ENCODE measurements around the gene SNX25.
A peak's percentile ranks its signal among the peaks of the same experiment; 100 is the strongest.
"Not testable (repeated sequence)": the region's sequence is repeated elsewhere in the genome, so short reads cannot be mapped to it uniquely, and the experiment has no call there.

SNX25 gene

GRCh38 chr4:185209031-185209851 is at the start of gene SNX25:
SNX25 (plus strand) TSS chr4:185209598; CDS start chr4:185209827, 229 bp downstream.
- peak; percentile 87 for DNase-seq

GRCh38 chr4:185165605-185166063 is 43.8 kb upstream of the SNX25 start:
- no peak for DNase-seq

- no peak for DNase-seq
Measured at GRCh38 chr4:185167234-185167633, 42.2 kb upstream of the SNX25 start.

GRCh38 chr4:185171373-185172071 is 37.9 kb upstream of the SNX25 start:
- no peak for DNase-seq

- no peak for DNase-seq
Measured at GRCh38 chr4:185179488-185179887, 29.9 kb upstream of the SNX25 start.

GRCh38 chr4:185182239-185182638 is 27.2 kb upstream of the SNX25 start:
- DNase-seq = no peak

- DNase-seq = peak; percentile 56
Measured at GRCh38 chr4:185183622-185184281, 25.6 kb upstream of the SNX25 start.

GRCh38 chr4:185186769-185187168 is 22.6 kb upstream of the SNX25 start:
- no peak for DNase-seq

- DNase-seq = no peak
Measured at GRCh38 chr4:185189606-185190305, 19.6 kb upstream of the SNX25 start.

- no peak for DNase-seq
Measured at GRCh38 chr4:185190306-185190856, 19.0 kb upstream of the SNX25 start.

- no peak for DNase-seq
Measured at GRCh38 chr4:185192059-185192458, 17.3 kb upstream of the SNX25 start.

- no peak for DNase-seq
Measured at GRCh38 chr4:185194924-185195888, 14.2 kb upstream of the SNX25 start.

- DNase-seq = no peak
Measured at GRCh38 chr4:185196437-185196836, 13.0 kb upstream of the SNX25 start.

- not testable (repeated sequence) for DNase-seq
Measured at GRCh38 chr4:185198189-185198588, 11.2 kb upstream of the SNX25 start.

GRCh38 chr4:185201977-185202962 is 7.1 kb upstream of the SNX25 start:
- DNase-seq = no peak

GRCh38 chr4:185202984-185203485 is 6.4 kb upstream of the SNX25 start:
- no peak for DNase-seq

- DNase-seq = peak; percentile 87
Measured at GRCh38 chr4:185203486-185204237, 5.7 kb upstream of the SNX25 start, which contains the start of gene CFAP97. CFAP97 (minus strand) TSS chr4:185204000; CDS start chr4:185191196, 12,804 bp downstream.

GRCh38 chr4:185204238-185204910 is 5.0 kb upstream of the SNX25 start:
- no peak for DNase-seq
